GM19452 (cell line): Measurements from ENCODE around the gene LGI2.
"Not testable (repeated sequence)": the region's sequence is repeated elsewhere in the genome, so short reads cannot be mapped to it uniquely, and the experiment has no call there.

ENCODE experiments used
- ATAC-seq: cut with Tn5 transposase; IDR thresholded peaks from one replicate; pipeline ENCODE4 v1.9.1; 2021; ENCODE audit not compliant: unreplicated experiment

The LGI2 gene, protein sequence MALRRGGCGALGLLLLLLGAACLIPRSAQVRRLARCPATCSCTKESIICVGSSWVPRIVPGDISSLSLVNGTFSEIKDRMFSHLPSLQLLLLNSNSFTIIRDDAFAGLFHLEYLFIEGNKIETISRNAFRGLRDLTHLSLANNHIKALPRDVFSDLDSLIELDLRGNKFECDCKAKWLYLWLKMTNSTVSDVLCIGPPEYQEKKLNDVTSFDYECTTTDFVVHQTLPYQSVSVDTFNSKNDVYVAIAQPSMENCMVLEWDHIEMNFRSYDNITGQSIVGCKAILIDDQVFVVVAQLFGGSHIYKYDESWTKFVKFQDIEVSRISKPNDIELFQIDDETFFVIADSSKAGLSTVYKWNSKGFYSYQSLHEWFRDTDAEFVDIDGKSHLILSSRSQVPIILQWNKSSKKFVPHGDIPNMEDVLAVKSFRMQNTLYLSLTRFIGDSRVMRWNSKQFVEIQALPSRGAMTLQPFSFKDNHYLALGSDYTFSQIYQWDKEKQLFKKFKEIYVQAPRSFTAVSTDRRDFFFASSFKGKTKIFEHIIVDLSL

DNA sequence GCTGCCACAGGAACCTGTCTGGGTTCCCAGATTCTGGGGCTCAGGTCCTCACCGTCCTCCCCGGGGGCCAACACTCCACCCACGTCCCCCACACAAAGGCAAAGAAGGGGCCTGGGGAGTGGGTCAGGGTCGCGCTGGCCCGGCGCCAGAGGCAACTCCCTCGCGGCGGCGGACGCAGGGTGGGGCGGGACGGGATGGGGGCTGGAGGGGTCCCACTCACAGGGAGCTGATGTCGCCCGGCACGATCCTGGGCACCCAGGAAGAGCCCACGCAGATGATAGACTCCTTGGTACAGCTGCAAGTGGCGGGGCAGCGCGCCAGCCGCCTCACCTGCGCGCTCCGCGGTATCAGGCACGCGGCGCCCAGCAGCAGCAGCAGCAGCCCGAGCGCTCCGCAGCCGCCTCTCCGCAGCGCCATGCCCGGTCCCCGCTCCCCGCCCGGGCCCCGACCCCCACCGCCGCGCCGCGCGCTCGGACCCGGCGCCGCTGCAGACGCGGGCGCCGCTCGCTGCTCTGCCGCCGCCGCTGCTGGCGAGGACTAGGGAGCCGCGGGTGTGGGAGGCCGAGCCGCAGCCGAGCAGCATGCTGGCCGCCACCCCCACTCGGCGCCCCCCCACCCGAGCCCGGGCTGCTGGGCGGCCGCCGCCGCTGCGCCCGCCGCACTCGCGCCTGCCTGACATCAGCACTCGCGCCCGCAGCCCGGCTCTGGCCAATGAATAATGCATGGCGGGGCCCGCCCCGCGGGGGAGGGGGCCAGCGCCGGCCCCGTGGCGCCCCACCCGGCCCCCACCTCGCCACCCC, at the start of gene LGI2:
Gene LGI2, minus strand, starts transcription at position 670 of the 800 bp plus-strand sequence. Its CDS starts 253 bp downstream, at position 417.
- no peak for ATAC-seq

DNA sequence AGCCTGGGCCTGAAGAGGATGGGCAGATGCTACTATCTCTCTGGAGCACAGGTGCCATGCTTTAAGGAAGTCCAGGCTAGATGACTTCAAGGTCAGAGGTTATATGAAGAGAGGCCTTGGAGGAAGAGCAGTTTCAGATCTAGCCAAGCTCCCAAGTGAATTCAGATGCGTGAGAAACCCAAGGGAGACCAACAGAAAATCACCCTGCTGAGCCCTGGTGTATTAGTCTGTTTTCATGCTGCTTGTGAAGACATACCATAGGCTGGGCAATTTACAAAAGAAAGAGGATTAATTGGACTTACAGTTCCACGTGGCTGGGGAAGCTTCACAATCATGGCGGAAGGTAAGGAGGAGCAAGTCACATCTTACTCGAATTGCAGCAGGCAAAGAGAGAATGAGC, 47.8 kb upstream of the LGI2 start:
- ATAC-seq, result no peak

DNA sequence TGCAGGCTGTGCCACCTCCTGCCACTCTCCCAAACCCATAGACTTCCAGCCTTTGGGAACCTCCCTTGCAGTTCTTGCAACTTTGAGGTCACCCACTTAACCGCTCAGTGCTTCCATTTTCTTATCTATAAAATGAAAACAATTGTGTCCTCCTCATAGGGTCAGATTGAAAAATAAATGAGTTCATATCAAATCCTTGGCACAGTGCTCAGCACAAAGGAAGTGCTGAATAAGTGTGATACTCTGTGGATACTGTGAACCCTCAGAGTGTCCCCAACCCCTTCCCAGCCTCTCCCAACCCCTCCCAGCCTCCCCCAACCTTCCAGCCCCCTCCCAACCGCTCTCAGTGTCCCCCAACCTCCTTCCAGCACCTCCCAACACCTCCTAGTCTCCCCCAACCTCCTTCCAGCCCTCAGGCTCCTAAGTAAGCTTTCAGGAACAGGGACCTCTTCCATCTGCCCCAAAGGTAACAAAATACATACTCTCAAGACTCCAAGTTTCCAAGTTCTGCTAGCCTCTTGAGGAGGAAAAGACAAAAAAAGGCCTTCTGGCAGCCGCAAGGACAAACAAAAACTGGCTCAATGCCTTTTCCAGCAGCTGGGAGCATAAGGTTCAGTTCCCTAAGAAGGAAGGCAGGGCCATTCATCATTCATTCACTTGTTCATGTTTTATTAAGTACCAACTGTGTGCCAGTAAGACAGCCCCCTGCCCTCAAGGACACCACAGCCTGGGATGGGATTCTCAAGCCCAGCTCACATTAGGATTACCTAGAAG, 46.1 kb upstream of the LGI2 start:
- ATAC-seq, result no peak

DNA sequence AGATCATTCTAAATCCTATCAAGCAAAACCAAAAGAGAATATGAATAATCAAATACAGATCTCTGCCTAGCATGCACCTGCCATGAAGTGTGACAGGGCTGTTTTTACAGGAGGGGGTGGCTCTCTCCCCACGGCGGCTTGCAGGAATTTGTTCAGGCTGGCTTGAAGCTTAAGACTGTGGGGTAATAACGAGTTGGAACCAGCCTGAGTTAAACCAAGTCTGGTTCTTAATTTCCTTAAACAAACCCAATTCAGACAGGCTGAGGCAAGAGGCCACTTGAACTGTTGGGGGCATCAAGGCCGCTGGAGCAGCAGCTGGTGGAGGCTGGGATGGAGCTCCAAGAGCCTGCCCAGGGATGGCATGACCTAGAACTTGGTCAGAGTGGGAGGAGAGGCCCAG, 45.1 kb upstream of the LGI2 start:
- ATAC-seq, result no peak

DNA sequence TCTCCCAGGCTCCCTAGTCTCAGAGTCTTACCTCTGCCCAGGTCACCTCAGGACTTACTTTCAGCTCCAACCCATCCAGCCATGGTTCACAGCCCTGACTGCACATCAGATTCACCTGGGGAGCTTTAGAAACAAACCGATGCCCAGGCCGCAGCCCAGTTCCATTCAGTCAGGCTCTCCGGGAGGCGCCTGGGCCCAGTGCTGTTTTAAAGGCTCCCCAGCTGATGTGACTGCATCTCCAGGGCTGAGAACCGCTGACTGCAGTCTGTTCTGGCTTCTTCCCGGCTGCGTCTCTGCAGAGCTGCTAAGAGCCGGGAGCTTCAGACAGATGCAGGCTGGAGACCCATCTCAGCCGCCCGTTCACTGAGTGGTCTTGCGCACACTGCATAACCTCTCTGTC, 44.4 kb upstream of the LGI2 start:
- no peak for ATAC-seq

DNA sequence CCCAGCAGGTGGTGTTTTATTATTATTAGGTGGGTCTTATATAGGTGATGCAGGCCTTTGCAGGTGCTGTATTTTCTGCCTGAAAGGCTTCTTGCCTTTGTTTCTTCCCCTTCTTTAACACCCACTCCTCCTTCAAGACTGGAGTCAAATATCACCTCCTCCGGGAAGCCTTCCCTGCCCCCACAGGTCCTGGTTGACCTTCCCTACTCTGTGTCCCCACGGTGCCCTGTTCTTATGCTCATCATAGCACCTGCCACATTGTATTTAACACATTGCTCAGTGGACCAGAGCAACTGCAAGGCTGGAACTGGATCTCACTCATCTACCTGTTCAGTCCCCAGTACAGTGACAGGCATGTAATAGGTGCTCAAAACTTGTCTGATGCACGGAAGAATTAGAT, 39.8 kb upstream of the LGI2 start:
- ATAC-seq, result no peak

DNA sequence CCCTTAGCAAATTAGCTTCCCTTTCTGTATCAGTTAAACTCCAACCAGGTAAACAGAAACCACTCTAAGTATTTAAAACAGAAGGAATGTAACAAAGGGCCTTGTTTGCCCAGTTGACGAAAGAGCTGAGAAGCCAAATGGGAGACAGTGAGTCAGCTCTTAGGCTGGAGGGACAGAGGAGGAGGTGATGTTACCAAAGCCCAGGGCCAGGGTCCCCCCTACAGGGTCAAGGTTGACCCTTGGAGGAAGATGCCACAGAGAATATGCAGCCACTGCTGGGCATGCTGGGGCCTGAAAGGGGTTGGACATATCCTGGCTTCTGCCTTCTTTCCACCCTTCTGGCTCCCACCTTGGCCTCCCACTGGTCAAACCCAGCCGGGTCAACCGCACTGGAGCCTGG, 38.3 kb upstream of the LGI2 start:
- ATAC-seq, result no peak

DNA sequence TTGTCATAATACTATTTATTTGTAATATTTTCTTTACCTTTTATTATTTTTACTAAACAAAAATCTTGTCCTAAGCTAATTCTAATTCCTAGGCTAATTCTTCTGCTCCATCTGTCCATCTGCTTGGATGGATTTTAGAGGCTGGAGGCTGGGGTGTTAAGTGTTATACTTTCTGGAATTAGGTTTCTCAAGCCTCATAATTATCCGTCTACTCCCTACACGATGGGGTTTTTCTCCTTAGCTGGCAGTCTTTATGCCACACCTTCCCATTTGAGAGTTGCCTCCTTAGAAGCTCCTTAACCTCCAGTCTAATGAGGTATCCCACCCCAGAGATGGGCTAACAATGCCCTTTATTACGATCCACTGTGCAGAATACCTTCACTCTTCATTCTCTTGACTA, 37.6 kb upstream of the LGI2 start:
- no peak for ATAC-seq

DNA sequence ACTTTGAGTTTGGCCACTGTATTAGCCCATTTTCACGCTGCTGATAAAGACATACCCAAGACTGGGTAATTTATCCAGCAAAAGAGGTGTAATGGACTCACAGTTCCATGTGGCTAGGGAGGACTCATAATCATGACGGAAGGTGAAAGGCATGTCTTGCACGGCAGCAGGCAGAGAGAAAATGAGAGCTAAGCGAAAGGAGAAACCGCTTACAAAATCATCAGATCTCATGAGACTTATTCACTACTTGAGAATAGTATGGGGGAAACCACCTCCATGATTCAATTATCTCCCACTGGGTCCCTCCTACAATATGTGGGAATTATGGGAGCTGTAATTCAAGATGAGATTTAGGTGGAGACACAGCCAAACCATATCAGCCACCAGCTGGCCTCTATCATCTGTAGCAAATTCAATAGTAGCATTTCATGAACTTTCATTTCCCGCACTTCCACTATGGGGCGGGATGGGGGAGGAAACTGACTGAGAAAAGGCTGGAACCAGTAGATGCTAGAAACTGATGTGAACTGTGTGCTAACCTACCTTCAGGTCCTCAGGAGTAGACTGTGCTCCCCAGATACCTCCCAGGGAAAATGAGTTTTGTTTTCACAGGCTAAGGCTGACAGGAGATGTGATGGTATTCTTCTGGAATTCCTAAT, 35.3 kb upstream of the LGI2 start:
- ATAC-seq, result no peak

DNA sequence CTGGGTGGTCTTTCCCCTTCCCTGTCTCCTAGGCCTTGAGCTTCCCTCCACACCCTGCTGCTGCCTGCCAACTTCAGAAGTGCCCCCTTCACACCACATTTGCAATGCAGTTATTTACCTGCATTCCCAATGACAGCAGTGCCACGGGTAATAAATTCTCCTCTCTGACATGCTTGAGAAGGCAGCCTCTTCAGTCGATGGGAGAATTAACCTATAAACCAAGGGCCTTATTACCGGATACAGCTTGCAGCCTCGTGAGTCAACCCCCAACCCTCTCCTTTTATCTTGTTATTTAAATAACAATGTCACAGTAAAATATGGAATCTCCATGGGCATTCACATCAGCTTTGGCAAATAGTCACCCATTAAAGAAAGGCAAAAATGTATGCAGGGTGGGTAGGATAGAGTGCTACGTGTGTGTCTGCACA, 34.7 kb upstream of the LGI2 start:
- no peak for ATAC-seq

DNA sequence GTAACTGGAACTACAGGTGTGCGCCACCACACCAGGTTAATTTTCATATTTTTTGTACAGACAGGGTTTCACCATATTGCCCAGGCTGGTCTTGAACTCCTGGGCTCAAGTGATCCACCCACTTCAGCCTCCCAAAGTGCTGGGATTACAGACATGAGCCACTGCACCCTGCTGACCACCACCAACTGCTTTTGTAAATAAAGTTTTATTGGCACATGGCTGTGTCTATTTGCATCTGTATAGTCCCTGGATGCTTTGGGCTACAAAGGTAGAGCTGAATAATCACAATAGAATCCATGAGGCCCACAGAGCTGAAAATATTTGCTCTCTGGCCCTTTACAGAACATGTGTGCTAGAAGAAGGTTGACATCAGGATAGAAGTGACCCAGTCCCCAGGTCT, 33.7 kb upstream of the LGI2 start:
- ATAC-seq, result not testable (repeated sequence)

DNA sequence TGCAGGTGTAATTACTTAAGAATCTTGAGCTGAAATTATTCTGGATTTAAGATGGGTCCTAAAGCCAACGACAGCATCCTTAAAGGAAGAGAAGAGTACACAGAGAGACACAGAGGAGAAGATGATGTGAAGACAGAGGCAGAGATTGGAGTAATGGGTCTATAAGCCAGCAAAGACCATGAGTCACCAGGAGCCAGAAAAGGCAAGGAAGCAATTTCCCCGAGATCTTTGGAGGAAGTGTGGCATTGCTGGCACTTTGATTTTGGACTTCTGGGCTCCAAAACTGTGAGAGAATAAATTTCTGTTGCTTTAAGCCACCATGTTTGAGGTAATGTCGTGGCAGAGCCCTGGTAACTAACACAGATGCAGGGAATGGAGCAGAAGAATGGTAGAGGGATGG, 32.4 kb upstream of the LGI2 start:
- ATAC-seq, result no peak

DNA sequence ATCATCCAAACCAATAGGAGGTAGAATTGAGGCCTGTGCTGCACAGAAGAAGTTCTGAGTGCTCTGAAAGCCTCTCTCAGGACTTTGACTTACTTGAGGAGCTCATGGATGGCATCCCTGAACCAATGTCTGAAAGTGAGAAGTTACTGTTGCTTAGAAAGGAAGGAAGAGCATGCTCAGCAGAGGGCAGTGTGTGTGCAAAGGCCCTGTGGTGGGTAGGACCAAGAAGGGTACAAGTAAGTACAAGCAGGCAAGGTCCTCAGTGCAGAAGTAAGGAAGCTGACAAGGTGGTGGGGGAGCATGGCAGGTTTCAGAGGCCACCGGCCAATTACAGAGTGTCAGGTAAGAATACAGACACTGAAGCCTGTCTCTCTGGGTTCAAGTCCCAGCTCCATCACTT, 31.4 kb upstream of the LGI2 start:
- no peak for ATAC-seq

DNA sequence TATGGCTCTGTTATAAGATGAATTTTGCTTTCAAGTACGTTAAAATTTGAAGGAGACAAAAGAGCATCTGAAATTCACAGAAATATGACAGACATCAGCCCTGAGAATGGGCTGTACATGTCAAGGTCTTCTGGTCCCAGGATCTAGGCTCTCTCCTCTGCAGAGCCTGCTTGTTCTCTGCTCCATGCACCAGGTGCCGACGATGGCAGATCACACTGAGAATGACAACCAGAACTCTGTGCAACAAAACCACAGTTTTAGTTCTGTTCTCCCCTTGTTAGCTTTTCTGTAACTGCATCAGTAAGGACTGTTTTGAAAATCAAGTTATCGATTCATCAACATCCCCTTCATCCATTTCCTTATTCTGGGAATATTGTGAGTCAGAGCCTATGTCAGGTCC, 30.9 kb upstream of the LGI2 start:
- ATAC-seq, result no peak

DNA sequence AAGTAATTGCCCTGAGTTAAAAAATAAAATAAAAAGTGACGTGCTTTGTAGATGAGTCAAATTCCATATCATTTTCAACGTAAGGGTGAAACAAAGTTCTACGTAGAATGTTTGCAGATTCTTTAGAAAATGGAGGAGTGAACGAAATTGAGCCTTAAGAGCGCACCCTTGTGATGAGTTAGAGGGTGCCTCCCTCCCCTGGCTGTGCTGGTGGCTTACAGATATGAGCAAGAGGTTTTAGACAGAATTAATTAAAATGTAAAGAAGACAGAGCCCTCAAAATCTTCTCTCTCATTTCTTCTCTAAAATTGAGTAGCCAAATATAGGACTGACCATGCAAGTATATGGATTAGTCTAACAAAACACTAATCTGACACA, 30.2 kb upstream of the LGI2 start:
- ATAC-seq, result no peak

DNA sequence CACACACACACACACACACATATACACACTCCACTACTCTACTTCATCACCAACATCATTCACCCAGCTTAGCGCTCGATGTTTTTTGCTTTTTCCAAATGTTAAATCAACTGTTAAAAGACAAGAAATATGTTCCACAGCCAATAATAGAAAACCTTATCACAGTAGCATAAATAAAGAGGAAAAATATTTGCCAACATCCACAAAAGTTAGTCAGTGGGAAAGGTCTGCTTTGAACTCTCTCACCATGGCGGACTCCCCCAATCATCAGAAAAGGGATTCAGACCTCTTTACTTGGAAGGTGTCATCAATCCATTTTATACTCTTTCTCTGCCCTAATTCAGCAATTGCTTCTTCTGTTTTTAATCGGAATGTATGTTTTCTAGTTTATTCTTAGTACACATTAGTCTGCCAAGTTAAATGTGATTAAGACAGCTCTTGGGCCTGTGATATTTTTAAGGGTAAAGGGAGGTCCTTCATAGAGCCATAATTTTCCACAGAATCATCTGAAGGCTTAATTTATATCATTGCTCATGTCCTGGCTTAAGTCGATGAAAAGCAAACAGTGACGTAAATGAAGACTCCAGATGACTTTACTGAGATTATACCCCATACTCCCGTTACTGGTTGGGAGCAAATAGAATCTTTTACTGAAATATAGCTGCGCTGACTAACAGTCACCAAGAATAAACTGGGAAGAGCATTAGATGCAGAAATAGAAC, 29.7 kb upstream of the LGI2 start:
- ATAC-seq, result no peak

DNA sequence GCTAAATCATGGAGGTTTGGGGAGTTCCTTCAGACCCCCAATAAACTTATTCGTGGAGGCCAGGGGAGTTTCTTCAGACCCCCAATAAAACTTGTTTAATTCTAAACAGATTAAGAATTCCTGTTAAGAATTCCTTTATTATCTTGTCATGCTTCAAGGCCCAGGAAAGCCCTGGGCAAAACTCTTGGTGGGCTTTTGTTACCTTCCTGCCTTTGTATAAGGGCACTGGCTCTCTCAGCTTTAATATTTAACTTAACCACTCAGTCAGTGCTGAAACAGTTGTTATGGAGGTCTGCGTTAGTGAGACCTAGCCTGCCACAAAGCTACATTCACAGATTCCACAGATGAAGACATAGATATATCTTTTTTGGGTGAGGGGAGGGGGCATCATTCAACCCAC, 29.0 kb upstream of the LGI2 start:
- ATAC-seq, result no peak

DNA sequence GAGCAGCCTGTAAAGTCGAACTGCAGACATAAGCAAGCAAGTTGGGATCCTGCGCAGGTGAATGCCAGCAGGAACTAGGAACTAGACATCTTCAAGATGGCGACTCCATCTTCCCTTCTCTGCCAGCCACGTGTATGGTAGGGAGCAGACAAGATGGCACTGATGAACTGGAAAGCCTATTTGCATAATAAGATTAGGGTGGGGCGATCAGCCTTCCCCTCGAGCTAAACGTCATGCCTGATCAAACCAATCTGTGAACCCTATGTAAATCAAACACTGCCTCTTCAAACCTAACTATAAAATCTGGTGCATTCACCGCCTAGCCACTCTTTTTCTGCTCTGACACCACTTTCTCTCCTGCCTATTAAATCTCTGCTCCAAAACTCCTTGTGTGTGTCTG, 28.1 kb upstream of the LGI2 start:
- ATAC-seq, result no peak

DNA sequence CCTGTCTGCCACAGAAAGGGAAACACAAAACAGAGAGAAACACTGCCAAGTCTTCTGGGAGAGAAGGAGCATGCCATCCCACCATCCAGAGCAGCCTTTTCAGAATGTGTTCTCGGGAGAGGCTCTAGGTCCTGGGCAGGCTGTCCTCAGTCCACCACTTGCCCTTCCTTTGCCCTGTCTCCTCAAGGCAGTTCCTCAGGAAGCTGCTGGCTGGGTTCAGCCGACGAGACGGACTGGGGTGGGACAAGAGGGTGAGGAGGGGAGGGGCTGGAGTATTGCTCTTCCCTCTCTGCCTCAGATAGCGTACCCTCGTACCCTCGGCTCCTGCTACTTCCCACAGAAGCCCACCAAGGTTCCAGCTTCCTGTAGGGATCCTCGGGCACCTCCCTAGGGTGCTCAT, 26.6 kb upstream of the LGI2 start:
- ATAC-seq, result no peak

DNA sequence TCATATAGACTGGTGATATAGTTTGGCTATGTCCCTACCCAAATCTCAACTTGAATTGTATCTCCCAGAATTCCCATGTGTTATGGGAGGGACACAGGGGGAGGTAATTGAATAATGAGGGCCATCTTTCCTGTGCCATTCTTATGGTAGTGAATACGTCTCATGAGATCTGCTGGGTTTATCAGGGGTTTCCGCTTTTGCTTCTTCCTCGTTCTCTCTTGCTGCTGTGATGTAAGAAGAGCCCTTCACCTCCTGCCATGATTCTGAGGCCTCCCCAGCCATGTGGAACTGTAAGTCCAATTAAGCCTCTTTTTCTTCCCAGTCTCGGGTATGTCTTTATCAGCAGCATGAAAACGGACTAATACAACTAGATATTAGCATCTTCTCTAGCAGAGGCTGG, 21.3 kb upstream of the LGI2 start:
- ATAC-seq, result not testable (repeated sequence)
